Muscle of arm (tissue), 12 donors: ENCODE measurements around the gene TLE2. TPM values are rescaled to one million over a fixed set of nuclear protein-coding genes. Genes with fewer than 3 reads are reported as not detected.
A peak's percentile ranks its signal among the peaks of the same experiment; 100 is the strongest.
"Not testable (repeated sequence)": the region's sequence is repeated elsewhere in the genome, so short reads cannot be mapped to it uniquely, and the experiment has no call there.

Experiments used
- DNase-seq: peaks from one replicate; pipeline ENCODE4 v3.0.0-alpha.2; 2013
- polyA plus RNA-seq, 12 donors: library from polyadenylated mRNA; unstranded; fragments of 120-200 nt; gene quantifications; one replicate each; pipeline ENCODE4 v1.2.1, GENCODE V29; 2013; ENCODE audit not compliant: insufficient read length in 12 of 12

TLE2 gene
- polyA plus RNA-seq, 12 donors: 20.0 to 107 (median 28.4) TPM; not detected in 1

GRCh38 chr19:3056417-3057088 lies 27.5 kb upstream of the TLE2 start:
- DNase-seq: no peak

- DNase-seq: no peak
Observed at GRCh38 chr19:3055741-3056416, 26.8 kb upstream of the TLE2 start.

GRCh38 chr19:3054972-3055740 lies 26.1 kb upstream of the TLE2 start:
- DNase-seq: no peak

GRCh38 chr19:3054265-3054971 lies 25.3 kb upstream of the TLE2 start:
- DNase-seq: no peak

- no peak for DNase-seq
Observed at GRCh38 chr19:3053780-3054179, 24.7 kb upstream of the TLE2 start.

- no peak for DNase-seq
Observed at GRCh38 chr19:3053218-3053621, 24.1 kb upstream of the TLE2 start.

- not testable (repeated sequence) for DNase-seq
Observed at GRCh38 chr19:3050016-3050415, 20.9 kb upstream of the TLE2 start.

GRCh38 chr19:3049089-3049488 lies 20.0 kb upstream of the TLE2 start:
- no peak for DNase-seq

GRCh38 chr19:3048190-3048533 lies 19.1 kb upstream of the TLE2 start:
- no peak for DNase-seq

GRCh38 chr19:3047496-3048189 lies 18.6 kb upstream of the TLE2 start:
- DNase-seq: peak; percentile 42

GRCh38 chr19:3046698-3047495 lies 17.8 kb upstream of the TLE2 start:
- peak; percentile 57 for DNase-seq

GRCh38 chr19:3045885-3046697 lies 17.0 kb upstream of the TLE2 start:
- DNase-seq: no peak

- DNase-seq: no peak
Observed at GRCh38 chr19:3045191-3045590, 16.1 kb upstream of the TLE2 start.

GRCh38 chr19:3042621-3043267 lies 13.7 kb upstream of the TLE2 start:
- DNase-seq: no peak

GRCh38 chr19:3041761-3042620 lies 12.9 kb upstream of the TLE2 start:
- DNase-seq: no peak

- DNase-seq: no peak
Observed at GRCh38 chr19:3041327-3041726, 12.2 kb upstream of the TLE2 start.

GRCh38 chr19:3039641-3040077 lies 10.6 kb upstream of the TLE2 start:
- no peak for DNase-seq

- no peak for DNase-seq
Observed at GRCh38 chr19:3039125-3039524, 10.0 kb upstream of the TLE2 start.
